ENCODE results near the gene BCL2L2. TPM values are rescaled to one million over a fixed set of nuclear protein-coding genes. Genes with fewer than 3 reads are reported as not detected.
A peak's percentile ranks its signal among the peaks of the same experiment; 100 is the strongest.

The BCL2L2 gene
- total RNA-seq, 4 donors from 2014 or later, result 16.7 to 57.6 (median 21.4) TPM

DNA sequence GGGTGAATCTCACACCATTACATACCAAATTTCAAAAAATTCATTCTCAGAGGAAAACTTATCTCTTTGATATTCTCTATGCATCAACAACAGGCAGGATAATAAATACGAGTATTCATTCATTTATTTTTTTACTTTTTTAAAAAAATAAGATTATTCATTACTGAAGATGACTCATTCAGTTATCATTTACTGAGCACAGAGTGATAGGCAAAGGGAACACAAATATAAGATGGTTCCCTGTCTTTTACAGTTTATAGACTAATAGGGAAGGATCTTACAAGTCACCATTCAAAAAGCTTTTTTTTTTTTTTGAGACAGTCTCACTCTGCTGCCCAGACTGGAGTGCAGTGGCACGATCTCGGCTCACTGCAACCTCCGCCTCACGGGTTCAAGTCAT lies 9.7 kb downstream of the BCL2L2 start:
- no peaks in the 10 kb centered on the region for H3K36me3 ChIP-seq
- H3K9me3 ChIP-seq, result no peaks in the 10 kb centered on the region
- H3K27me3 ChIP-seq, result no peaks in the 10 kb centered on the region
- no peaks in the 10 kb centered on the region for H3K4me1 ChIP-seq
- intact Hi-C loops (cut with DNase I; ENCODE audit: low total_unique reads), result no loop called here
- no peak overlapping the region for H3K27ac ChIP-seq
- no peak for DNase-seq
- TF ChIP-seq, protein P1, sequence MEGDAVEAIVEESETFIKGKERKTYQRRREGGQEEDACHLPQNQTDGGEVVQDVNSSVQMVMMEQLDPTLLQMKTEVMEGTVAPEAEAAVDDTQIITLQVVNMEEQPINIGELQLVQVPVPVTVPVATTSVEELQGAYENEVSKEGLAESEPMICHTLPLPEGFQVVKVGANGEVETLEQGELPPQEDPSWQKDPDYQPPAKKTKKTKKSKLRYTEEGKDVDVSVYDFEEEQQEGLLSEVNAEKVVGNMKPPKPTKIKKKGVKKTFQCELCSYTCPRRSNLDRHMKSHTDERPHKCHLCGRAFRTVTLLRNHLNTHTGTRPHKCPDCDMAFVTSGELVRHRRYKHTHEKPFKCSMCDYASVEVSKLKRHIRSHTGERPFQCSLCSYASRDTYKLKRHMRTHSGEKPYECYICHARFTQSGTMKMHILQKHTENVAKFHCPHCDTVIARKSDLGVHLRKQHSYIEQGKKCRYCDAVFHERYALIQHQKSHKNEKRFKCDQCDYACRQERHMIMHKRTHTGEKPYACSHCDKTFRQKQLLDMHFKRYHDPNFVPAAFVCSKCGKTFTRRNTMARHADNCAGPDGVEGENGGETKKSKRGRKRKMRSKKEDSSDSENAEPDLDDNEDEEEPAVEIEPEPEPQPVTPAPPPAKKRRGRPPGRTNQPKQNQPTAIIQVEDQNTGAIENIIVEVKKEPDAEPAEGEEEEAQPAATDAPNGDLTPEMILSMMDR (IDR thresholded peaks at IDR 0.05), result no peak
- TF ChIP-seq POLR2A (IDR thresholded peaks at IDR 0.05), result no peak
- no peak overlapping the region for H3K4me3 ChIP-seq

DNA sequence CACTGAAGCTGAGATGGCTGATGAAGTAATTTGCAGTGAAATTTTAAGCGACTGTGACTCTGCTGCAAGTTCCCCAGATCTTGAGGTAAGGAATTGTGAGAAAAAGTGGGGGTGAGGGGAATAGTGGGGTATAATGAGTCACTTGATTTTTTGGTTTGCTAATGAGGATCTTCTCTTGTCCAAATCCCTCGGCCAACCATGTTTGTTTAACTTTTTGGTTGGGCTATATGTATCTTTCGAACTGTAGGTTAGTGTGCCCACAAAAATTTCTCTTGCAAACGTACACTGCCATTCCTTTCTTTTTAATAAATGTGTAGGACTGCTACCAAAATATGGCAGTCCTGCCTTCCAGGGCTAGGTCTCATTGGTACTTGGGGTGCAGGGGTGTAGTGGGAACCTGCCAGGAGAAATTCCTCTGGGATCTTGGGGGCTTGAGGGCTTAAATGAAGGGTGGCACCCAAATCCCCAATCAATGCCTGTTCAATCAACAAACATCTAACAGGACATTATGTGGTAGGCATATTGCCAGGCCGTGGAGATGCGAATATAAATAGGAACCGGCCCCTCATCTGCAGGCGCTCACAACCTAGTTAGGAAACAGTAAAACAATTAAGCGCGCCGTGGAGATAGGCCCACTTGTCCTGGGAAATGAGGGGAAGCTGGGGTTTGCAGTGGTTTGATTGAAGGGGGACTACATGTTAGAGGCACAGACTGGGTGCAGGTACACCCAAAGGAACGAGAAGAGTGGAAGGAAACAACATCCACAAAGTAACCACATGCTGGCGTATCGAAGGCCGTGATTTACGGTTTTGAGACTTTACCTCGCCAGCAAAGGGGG lies 13.3 kb downstream of the BCL2L2 start:
- intact Hi-C loops (cut with DNase I; ENCODE audit: low total_unique reads), result no loop called here

GRCh38 chr14:23320584-23321571 lies 14.2 kb downstream of the BCL2L2 start, which contains the start of gene PABPN1:
TSS of gene PABPN1 (plus strand) at chr14:23321457. CDS start at chr14:23321470, 13 bp downstream.
- no peaks in the 10 kb centered on the region for H3K36me3 ChIP-seq
- TF ChIP-seq POLR2A (IDR thresholded peaks at IDR 0.05), result peak; percentile 81 to 84
- TF ChIP-seq, protein P1 (IDR thresholded peaks at IDR 0.05), result no peak
- H3K4me1 ChIP-seq, result peaks cover 6 to 9% of the 10 kb centered on the region in 2 donors
- intact Hi-C loops (cut with DNase I; ENCODE audit: low total_unique reads), result no loop called here
- H3K9me3 ChIP-seq, result no peaks in the 10 kb centered on the region
- H3K27me3 ChIP-seq, result no peaks in the 10 kb centered on the region
- H3K4me3 ChIP-seq, result peak within 1 kb of the TSS; percentile 88 to 97
- peak; percentile 99 to 100 for DNase-seq
- H3K27ac ChIP-seq, result peak within 1 kb of the TSS; percentile 97 to 98

More for the DNA sequence above, 13.3 kb downstream of the BCL2L2 start:
- Histone ChIP-seq H3K27ac (peak overlapping the region; percentile 93 to 96), H3K36me3 (no peaks in the 10 kb centered on the region), H3K4me1 (peaks cover 6 to 9% of the 10 kb centered on the region in 2 donors), H3K27me3 (no peaks in the 10 kb centered on the region), H3K9me3 (no peaks in the 10 kb centered on the region), H3K4me3 (peak overlapping the region; percentile 43 to 88)
- no peak for TF ChIP-seq POLR2A (IDR thresholded peaks at IDR 0.05)
- TF ChIP-seq, protein P1 (IDR thresholded peaks at IDR 0.05), result no peak
- DNase-seq, result peak in 1 of 2 donors; percentile 49

DNA sequence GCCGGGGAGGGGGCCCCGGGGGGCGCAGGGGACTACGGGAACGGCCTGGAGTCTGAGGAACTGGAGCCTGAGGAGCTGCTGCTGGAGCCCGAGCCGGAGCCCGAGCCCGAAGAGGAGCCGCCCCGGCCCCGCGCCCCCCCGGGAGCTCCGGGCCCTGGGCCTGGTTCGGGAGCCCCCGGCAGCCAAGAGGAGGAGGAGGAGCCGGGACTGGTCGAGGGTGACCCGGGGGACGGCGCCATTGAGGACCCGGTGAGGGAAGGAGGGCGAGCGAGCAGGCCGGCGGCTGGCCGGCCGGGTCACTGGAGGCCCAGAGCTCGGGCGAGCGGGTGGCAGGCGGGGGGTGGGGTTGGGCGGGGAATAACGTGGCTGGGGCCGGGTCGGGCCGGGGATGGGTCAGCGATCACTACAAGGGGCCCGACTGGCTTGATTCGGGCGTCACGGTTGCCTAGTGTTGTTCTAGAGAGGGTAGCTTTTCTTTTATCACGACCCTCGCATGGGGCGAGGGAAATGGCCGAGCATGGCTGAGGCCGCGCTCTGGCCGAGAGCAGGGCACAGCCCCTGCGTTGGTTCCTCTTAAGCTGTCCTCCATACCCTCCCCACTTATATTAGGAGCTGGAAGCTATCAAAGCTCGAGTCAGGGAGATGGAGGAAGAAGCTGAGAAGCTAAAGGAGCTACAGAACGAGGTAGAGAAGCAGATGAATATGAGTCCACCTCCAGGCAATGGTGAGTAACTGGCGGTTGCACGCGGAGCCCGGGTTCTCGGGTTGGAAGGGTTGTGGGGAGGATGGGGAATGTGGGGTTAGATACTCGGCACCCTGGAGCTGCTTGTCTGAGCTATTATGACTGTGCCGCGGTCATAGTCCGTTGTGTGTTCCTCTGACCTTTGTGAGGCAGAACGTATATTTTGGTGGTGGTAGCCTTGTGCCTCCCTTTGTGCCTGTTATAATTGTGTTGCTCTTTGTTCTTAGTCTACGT lies 15.2 kb downstream of the BCL2L2 start:
- Histone ChIP-seq H3K4me1 (peaks cover 6 to 9% of the 10 kb centered on the region in 2 donors), H3K36me3 (no peaks in the 10 kb centered on the region), H3K27ac (peak overlapping the region; percentile 97 to 98), H3K27me3 (no peaks in the 10 kb centered on the region), H3K4me3 (peak overlapping the region; percentile 88 to 97), H3K9me3 (no peaks in the 10 kb centered on the region)
- peak in 1 of 2 donors; percentile 44 for DNase-seq
- TF ChIP-seq, protein P1 (IDR thresholded peaks at IDR 0.05), result no peak
- TF ChIP-seq POLR2A (IDR thresholded peaks at IDR 0.05), result no peak
- intact Hi-C loops (cut with DNase I; ENCODE audit: low total_unique reads), result no loop called here

All from uterus (tissue), 4 donors.